ENCODE measurements around the gene ZNF92. TPM values are rescaled to one million over a fixed set of nuclear protein-coding genes. Genes with fewer than 3 reads are reported as not detected.

The ZNF92 gene
- total and polyA plus RNA-seq, 2 of the 13 experiments (the other 11 are each of a cell fraction or from before 2014, with no cell fraction given) = 4.0 to 13.2 TPM

DNA sequence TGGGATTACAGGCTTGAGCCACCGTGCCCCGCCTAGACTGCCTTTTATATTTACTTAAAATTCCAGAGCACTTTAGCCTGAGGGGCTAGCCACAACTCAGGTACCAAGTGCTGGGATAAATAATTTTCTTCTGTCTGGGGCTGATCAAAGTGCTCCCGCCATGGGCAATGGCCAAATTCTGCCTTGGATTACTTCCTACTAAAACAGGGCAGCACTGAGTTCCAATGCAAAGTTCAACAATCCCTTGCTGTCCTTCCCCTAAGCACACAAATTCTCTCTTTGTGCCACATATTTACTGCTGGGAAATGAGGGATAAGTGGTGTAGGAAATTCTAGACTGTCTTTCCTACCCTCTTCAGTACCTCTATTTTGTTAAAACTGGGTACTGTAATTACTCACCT lies 34.4 kb upstream of the ZNF92 start (continued):
- TF ChIP-seq SRF (IDR thresholded peaks at IDR 0.05; ENCODE audit: low read depth, low read length) (no peak), ISL2 (CRISPR knock-in tag; IDR thresholded peaks at IDR 0.05) (0 out of 2 replicates have a peak, but pooled peaks have one; percentile 19), HIVEP1 (CRISPR knock-in tag; IDR thresholded peaks at IDR 0.05) (no peak), ZNF263 (CRISPR knock-in tag; IDR thresholded peaks at IDR 0.05) (peak; percentile 28; the same call in 1 of the 2 replicates), ZNF614 (CRISPR knock-in tag; IDR thresholded peaks at IDR 0.05; ENCODE audit: borderline replicate concordance) (no peak), ELF3 (CRISPR knock-in tag; IDR thresholded peaks at IDR 0.05) (peak; percentile 30; the same call in 1 of the 2 replicates), ZNF382 (CRISPR knock-in tag; IDR thresholded peaks at IDR 0.05; ENCODE audit: borderline replicate concordance) (no peak), ZEB1 (IDR thresholded peaks at IDR 0.05; ENCODE audit: insufficient replicate concordance, low read depth) (no peak), ZNF121 (CRISPR knock-in tag; IDR thresholded peaks at IDR 0.05) (peak; percentile 62; the same call in 1 of the 2 replicates), ZNF569 (CRISPR knock-in tag; IDR thresholded peaks at IDR 0.05; ENCODE audit: borderline replicate concordance) (no peak), POGZ (CRISPR knock-in tag; IDR thresholded peaks at IDR 0.05) (peak; percentile 38; the same call in 1 of the 2 replicates), ZNF605 (CRISPR knock-in tag; IDR thresholded peaks at IDR 0.05) (no peak), AGO1 (IDR thresholded peaks at IDR 0.05; ENCODE audit: low read depth, low read length, poor library complexity, severe bottlenecking) (no peak), ZBTB10 (CRISPR knock-in tag; IDR thresholded peaks at IDR 0.05; ENCODE audit: borderline replicate concordance) (no peak), NCOA2 (CRISPR knock-in tag; IDR thresholded peaks at IDR 0.05) (peak; percentile 37; the same call in 1 of the 2 replicates), NCOR1 (IDR thresholded peaks at IDR 0.05; ENCODE audit: borderline replicate concordance, low read length) (no peak), FOXA3 (CRISPR knock-in tag; IDR thresholded peaks at IDR 0.05) (peak; percentile 16; the same call in 1 of the 2 replicates), HDAC1 (CRISPR knock-in tag; IDR thresholded peaks at IDR 0.05) (no peak), MAFF (IDR thresholded peaks at IDR 0.05; ENCODE audit: low read depth, low read length) (no peak)
- TF ChIP-seq, protein P1, sequence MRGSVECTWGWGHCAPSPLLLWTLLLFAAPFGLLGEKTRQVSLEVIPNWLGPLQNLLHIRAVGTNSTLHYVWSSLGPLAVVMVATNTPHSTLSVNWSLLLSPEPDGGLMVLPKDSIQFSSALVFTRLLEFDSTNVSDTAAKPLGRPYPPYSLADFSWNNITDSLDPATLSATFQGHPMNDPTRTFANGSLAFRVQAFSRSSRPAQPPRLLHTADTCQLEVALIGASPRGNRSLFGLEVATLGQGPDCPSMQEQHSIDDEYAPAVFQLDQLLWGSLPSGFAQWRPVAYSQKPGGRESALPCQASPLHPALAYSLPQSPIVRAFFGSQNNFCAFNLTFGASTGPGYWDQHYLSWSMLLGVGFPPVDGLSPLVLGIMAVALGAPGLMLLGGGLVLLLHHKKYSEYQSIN (CRISPR knock-in tag; IDR thresholded peaks at IDR 0.05; ENCODE audit: borderline replicate concordance) = no peak
- TF ChIP-seq, protein P2, sequence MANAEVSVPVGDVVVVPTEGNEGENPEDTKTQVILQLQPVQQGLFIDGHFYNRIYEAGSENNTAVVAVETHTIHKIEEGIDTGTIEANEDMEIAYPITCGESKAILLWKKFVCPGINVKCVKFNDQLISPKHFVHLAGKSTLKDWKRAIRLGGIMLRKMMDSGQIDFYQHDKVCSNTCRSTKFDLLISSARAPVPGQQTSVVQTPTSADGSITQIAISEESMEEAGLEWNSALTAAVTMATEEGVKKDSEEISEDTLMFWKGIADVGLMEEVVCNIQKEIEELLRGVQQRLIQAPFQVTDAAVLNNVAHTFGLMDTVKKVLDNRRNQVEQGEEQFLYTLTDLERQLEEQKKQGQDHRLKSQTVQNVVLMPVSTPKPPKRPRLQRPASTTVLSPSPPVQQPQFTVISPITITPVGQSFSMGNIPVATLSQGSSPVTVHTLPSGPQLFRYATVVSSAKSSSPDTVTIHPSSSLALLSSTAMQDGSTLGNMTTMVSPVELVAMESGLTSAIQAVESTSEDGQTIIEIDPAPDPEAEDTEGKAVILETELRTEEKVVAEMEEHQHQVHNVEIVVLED (CRISPR knock-in tag; IDR thresholded peaks at IDR 0.05; ENCODE audit: borderline replicate concordance) = no peak
- TF ChIP-seq, protein P3, sequence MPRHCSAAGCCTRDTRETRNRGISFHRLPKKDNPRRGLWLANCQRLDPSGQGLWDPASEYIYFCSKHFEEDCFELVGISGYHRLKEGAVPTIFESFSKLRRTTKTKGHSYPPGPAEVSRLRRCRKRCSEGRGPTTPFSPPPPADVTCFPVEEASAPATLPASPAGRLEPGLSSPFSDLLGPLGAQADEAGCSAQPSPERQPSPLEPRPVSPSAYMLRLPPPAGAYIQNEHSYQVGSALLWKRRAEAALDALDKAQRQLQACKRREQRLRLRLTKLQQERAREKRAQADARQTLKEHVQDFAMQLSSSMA (CRISPR knock-in tag; IDR thresholded peaks at IDR 0.05) = no peak
- TF ChIP-seq, protein P4, sequence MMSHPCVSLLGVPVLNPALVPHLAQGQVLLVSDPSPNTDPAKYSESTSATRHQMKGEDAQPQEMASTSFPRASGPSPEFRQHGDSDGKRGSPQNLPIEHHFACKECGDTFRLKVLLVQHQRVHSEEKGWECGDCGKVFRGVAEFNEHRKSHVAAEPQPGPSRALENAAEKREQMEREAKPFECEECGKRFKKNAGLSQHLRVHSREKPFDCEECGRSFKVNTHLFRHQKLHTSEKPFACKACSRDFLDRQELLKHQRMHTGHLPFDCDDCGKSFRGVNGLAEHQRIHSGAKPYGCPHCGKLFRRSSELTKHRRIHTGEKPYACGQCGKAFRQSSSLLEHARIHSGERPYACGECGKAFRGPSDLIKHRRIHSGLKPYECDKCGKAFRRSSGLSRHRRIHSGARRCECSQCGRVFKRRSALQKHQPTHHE (CRISPR knock-in tag; IDR thresholded peaks at IDR 0.05; ENCODE audit: borderline replicate concordance) = no peak
